ENCODE measurements around the gene TES. TPM values are rescaled to one million over a fixed set of nuclear protein-coding genes. Genes with fewer than 3 reads are reported as not detected.
A peak's percentile ranks its signal among the peaks of the same experiment; 100 is the strongest.

Gene TES
- polyA plus RNA-seq, 1 donor from 2014 or later = 38.0 TPM

GRCh38 chr7:116235380-116235779 lies 25.0 kb downstream of the TES start:
- no peaks in the 10 kb centered on the region for H4K20me1 ChIP-seq (ENCODE audit: insufficient read depth)
- no peaks in the 10 kb centered on the region for H3K36me3 ChIP-seq (ENCODE audit: insufficient read depth, low read length)
- no peaks in the 10 kb centered on the region for H3K79me2 ChIP-seq (replicated peaks; ENCODE audit: insufficient read depth, low read length)

GRCh38 chr7:116236020-116236630 lies 25.8 kb downstream of the TES start:
- Histone ChIP-seq H3F3A (ENCODE audit: insufficient read depth, low read length, poor library complexity, severe bottlenecking) (no peaks in the 10 kb centered on the region), H3K4me2 (ENCODE audit: low read length) (no peak overlapping the region), H3K4me3 (ENCODE audit: low read length) (no peak overlapping the region), H3K9ac (ENCODE audit: low read length) (no peak overlapping the region), H4K20me1 (ENCODE audit: insufficient read depth) (no peaks in the 10 kb centered on the region), H3K79me2 (replicated peaks; ENCODE audit: insufficient read depth, low read length) (no peaks in the 10 kb centered on the region), H3K36me3 (ENCODE audit: insufficient read depth, low read length) (no peaks in the 10 kb centered on the region), H2AFZ (ENCODE audit: low read depth, low read length) (no peak overlapping the region), H3K27me3 (ENCODE audit: insufficient read depth, low read depth, low read length) (no peaks in the 10 kb centered on the region), H3K27ac (ENCODE audit: low read length) (no peak overlapping the region), H3K9me3 (ENCODE audit: low read length) (no peaks in the 10 kb centered on the region), H3K9me2 (ENCODE audit: insufficient read depth, low read length) (no peaks in the 10 kb centered on the region)
- TF ChIP-seq, protein P1, sequence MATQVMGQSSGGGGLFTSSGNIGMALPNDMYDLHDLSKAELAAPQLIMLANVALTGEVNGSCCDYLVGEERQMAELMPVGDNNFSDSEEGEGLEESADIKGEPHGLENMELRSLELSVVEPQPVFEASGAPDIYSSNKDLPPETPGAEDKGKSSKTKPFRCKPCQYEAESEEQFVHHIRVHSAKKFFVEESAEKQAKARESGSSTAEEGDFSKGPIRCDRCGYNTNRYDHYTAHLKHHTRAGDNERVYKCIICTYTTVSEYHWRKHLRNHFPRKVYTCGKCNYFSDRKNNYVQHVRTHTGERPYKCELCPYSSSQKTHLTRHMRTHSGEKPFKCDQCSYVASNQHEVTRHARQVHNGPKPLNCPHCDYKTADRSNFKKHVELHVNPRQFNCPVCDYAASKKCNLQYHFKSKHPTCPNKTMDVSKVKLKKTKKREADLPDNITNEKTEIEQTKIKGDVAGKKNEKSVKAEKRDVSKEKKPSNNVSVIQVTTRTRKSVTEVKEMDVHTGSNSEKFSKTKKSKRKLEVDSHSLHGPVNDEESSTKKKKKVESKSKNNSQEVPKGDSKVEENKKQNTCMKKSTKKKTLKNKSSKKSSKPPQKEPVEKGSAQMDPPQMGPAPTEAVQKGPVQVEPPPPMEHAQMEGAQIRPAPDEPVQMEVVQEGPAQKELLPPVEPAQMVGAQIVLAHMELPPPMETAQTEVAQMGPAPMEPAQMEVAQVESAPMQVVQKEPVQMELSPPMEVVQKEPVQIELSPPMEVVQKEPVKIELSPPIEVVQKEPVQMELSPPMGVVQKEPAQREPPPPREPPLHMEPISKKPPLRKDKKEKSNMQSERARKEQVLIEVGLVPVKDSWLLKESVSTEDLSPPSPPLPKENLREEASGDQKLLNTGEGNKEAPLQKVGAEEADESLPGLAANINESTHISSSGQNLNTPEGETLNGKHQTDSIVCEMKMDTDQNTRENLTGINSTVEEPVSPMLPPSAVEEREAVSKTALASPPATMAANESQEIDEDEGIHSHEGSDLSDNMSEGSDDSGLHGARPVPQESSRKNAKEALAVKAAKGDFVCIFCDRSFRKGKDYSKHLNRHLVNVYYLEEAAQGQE (IDR thresholded peaks at IDR 0.05; ENCODE audit: borderline replicate concordance) = no peak
- TF ChIP-seq RAD21 (conservative IDR thresholded peaks at IDR 0.05) = peak; percentile 74
- no peak for TF ChIP-seq POLR2AphosphoS5 (IDR thresholded peaks at IDR 0.05)
- peak; percentile 69 for TF ChIP-seq CTCF (IDR thresholded peaks at IDR 0.05; ENCODE audit: poor library complexity, severe bottlenecking)
- TF ChIP-seq EZH2 (IDR thresholded peaks at IDR 0.05; ENCODE audit: borderline replicate concordance, insufficient read depth, low read length, poor library complexity, severe bottlenecking) = no peak
- peak; percentile 74 for TF ChIP-seq SMC3 (conservative IDR thresholded peaks at IDR 0.05; ENCODE audit: poor library complexity)
- no peak for TF ChIP-seq MXI1 (conservative IDR thresholded peaks at IDR 0.05; ENCODE audit: poor library complexity, severe bottlenecking)

More at GRCh38 chr7:116235380-116235779, 25.0 kb downstream of the TES start:
- H3K27me3 ChIP-seq (ENCODE audit: insufficient read depth, low read depth, low read length) = no peaks in the 10 kb centered on the region
- no peak overlapping the region for H3K4me3 ChIP-seq (ENCODE audit: low read length)
- no peak overlapping the region for H3K27ac ChIP-seq (ENCODE audit: low read length)
- H3K4me2 ChIP-seq (ENCODE audit: low read length) = no peak overlapping the region
- H3K9me3 ChIP-seq (ENCODE audit: low read length) = no peaks in the 10 kb centered on the region
- no peak overlapping the region for H3K9ac ChIP-seq (ENCODE audit: low read length)
- H2AFZ ChIP-seq (ENCODE audit: low read depth, low read length) = no peak overlapping the region
- no peaks in the 10 kb centered on the region for H3F3A ChIP-seq (ENCODE audit: insufficient read depth, low read length, poor library complexity, severe bottlenecking)
- TF ChIP-seq TAF1 (IDR thresholded peaks at IDR 0.05; ENCODE audit: low read depth) (no peak), RAD21 (conservative IDR thresholded peaks at IDR 0.05) (no peak), EP300 (conservative IDR thresholded peaks at IDR 0.05; ENCODE audit: poor library complexity, severe bottlenecking) (no peak), CTCF (IDR thresholded peaks at IDR 0.05; ENCODE audit: poor library complexity, severe bottlenecking) (no peak), POLR2AphosphoS5 (IDR thresholded peaks at IDR 0.05) (no peak), MXI1 (conservative IDR thresholded peaks at IDR 0.05; ENCODE audit: poor library complexity, severe bottlenecking) (no peak), EZH2 (IDR thresholded peaks at IDR 0.05; ENCODE audit: borderline replicate concordance, insufficient read depth, low read length, poor library complexity, severe bottlenecking) (no peak), SMC3 (conservative IDR thresholded peaks at IDR 0.05; ENCODE audit: poor library complexity) (no peak)
- TF ChIP-seq, protein P1 (IDR thresholded peaks at IDR 0.05; ENCODE audit: borderline replicate concordance) = no peak
- no peaks in the 10 kb centered on the region for H3K9me2 ChIP-seq (ENCODE audit: insufficient read depth, low read length)

Data from neural cell (in vitro differentiated cells).